OCI-LY1 (cell line): ENCODE measurements around the gene PIGN.

Source experiments
- H2AFZ ChIP-seq: fragments of 200-600 bp; sonication (generic), shearing (Covaris generic); 2 replicates; pipeline ENCODE4 v1.6.0; 2014; ENCODE audit warnings: antibody characterized with exemption, mild to moderate bottlenecking, low read length
- H3F3A ChIP-seq: fragments of 200-600 bp; sonication (generic), shearing (Covaris generic); 2 replicates; pipeline ENCODE4 v1.6.0; 2014; ENCODE audit warnings: mild to moderate bottlenecking, antibody characterized with exemption, low read length, moderate library complexity; ENCODE audit not compliant: insufficient read depth
- H3K27ac ChIP-seq: fragments of 200-600 bp; sonication (generic); 2 replicates; pipeline ENCODE4 v1.5.1; 2014; ENCODE audit warnings: low read length, mixed run types, mild to moderate bottlenecking, low read depth; ENCODE audit not compliant: poor library complexity, severe bottlenecking
- H3K27me3 ChIP-seq: fragments of 200-600 bp; sonication (generic); 2 replicates; pipeline ENCODE4 v1.6.0; 2014; ENCODE audit warnings: antibody characterized with exemption, mild to moderate bottlenecking, low read length, moderate library complexity; ENCODE audit not compliant: insufficient read depth
- H3K36me3 ChIP-seq: fragments of 200-600 bp; sonication (generic); 2 replicates; pipeline ENCODE4 v1.6.1; 2014; ENCODE audit warnings: mild to moderate bottlenecking, antibody characterized with exemption, low read length, moderate library complexity, mixed read lengths; ENCODE audit not compliant: insufficient read depth
- H3K4me1 ChIP-seq: fragments of 200-600 bp; sonication (generic); 2 replicates; pipeline ENCODE4 v1.5.1; 2014; ENCODE audit warnings: mild to moderate bottlenecking, low read length, moderate library complexity; ENCODE audit not compliant: insufficient read depth, severe bottlenecking
- H3K4me2 ChIP-seq: fragments of 200-600 bp; sonication (generic), shearing (Covaris generic); 2 replicates; pipeline ENCODE4 v1.6.1; 2014; ENCODE audit warnings: low read length
- H3K4me3 ChIP-seq: fragments of 200-600 bp; sonication (generic); 2 replicates; pipeline ENCODE4 v1.5.1; 2014; ENCODE audit warnings: low read length, low read depth, mild to moderate bottlenecking, mixed read lengths; ENCODE audit not compliant: poor library complexity, severe bottlenecking
- H3K79me2 ChIP-seq: fragments of 200-600 bp; shearing (Covaris generic); 2 replicates; pipeline ENCODE4 v1.6.1; 2016; ENCODE audit warnings: mixed run types, low read length, mixed read lengths; ENCODE audit not compliant: insufficient read depth
- H3K9ac ChIP-seq: fragments of 200-600 bp; sonication (generic), shearing (Covaris generic); 2 replicates; pipeline ENCODE4 v1.6.1; 2014; ENCODE audit warnings: mild to moderate bottlenecking, low read length, mixed read lengths
- H3K9me2 ChIP-seq: fragments of 200-600 bp; sonication (generic), shearing (Covaris generic); 2 replicates; pipeline ENCODE4 v1.6.1; 2014; ENCODE audit warnings: low read depth, mild to moderate bottlenecking, low read length, mixed read lengths
- H3K9me3 ChIP-seq: fragments of 200-600 bp; shearing (Covaris generic); 2 replicates; pipeline ENCODE4 v1.6.1; 2014; ENCODE audit warnings: low read length, mixed read lengths
- H4K20me1 ChIP-seq: fragments of 200-600 bp; sonication (generic), shearing (Covaris generic); 2 replicates; pipeline ENCODE4 v1.6.0; 2016; ENCODE audit warnings: mild to moderate bottlenecking, low read length; ENCODE audit not compliant: insufficient read depth
- CTCF ChIP-seq: fragments of 200-600 bp; sonication (generic), shearing (Covaris generic); IDR thresholded peaks from 2 replicates; pipeline ENCODE4 v1.5.1; 2017; ENCODE audit warnings: mild to moderate bottlenecking, antibody characterized with exemption, low read length, moderate library complexity, mixed read lengths
- EZH2 ChIP-seq: fragments of 200-600 bp; sonication (generic), shearing (Covaris generic); IDR thresholded peaks from 2 replicates; pipeline ENCODE4 v1.8.0; 2017; ENCODE audit warnings: borderline replicate concordance, mixed run types, mild to moderate bottlenecking, antibody characterized with exemption, low read length, moderate library complexity, mixed read lengths

Gene PIGN

GRCh38 chr18:61992923-61993322 is 193.9 kb downstream of the PIGN start:
- Histone ChIP-seq H3K27me3 (no peaks in the 10 kb centered on the region), H3K4me1 (no peaks in the 10 kb centered on the region), H3K79me2 (no peaks in the 10 kb centered on the region), H3K9ac (no peak overlapping the region), H3K4me2 (no peak overlapping the region), H2AFZ (no peak overlapping the region), H3F3A (no peaks in the 10 kb centered on the region), H3K9me2 (no peaks in the 10 kb centered on the region), H4K20me1 (no peaks in the 10 kb centered on the region), H3K27ac (no peak overlapping the region), H3K4me3 (no peak overlapping the region), H3K36me3 (no peaks in the 10 kb centered on the region), H3K9me3 (no peaks in the 10 kb centered on the region)
- no peak for TF ChIP-seq CTCF
- no peak for TF ChIP-seq EZH2

DNA sequence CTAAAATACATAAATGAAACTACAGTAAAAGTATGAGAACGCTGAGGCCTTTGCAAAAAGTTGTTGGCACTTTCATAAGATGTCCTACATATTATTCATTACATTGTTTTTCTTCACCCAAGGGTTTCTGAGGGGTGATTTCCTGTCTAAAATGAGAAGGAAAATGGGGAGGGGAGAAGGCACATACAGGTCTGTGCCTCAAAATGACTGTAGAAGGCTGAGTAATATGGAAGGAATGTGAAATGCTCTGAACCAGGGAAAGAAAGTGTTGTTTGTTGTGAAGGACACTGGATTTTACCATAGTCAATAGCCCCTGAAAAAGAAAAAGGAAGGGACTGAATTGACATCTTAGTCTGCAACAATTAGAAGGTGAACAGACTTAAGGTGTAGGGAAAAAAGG is 194.6 kb downstream of the PIGN start:
- Histone ChIP-seq H4K20me1 (no peaks in the 10 kb centered on the region), H3K4me1 (no peaks in the 10 kb centered on the region), H3K36me3 (no peaks in the 10 kb centered on the region), H3K4me2 (no peak overlapping the region), H3K79me2 (no peaks in the 10 kb centered on the region), H3K9me2 (no peaks in the 10 kb centered on the region), H3K27ac (no peak overlapping the region), H2AFZ (no peak overlapping the region), H3F3A (no peaks in the 10 kb centered on the region), H3K9me3 (no peaks in the 10 kb centered on the region), H3K9ac (no peak overlapping the region), H3K27me3 (no peaks in the 10 kb centered on the region), H3K4me3 (no peak overlapping the region)
- TF ChIP-seq EZH2 (no peak), CTCF (no peak)

GRCh38 chr18:61991836-61992235 is 195.0 kb downstream of the PIGN start:
- no peak overlapping the region for H2AFZ ChIP-seq
- H3K9ac ChIP-seq: no peak overlapping the region

More at GRCh38 chr18:61991836-61992235, 195.0 kb downstream of the PIGN start:
- H3K4me3 ChIP-seq: no peak overlapping the region
- H3K27me3 ChIP-seq: no peaks in the 10 kb centered on the region
- H3K27ac ChIP-seq: no peak overlapping the region
- no peak for TF ChIP-seq CTCF
- no peak for TF ChIP-seq EZH2
- H3K9me3 ChIP-seq: no peaks in the 10 kb centered on the region
- H3K79me2 ChIP-seq: no peaks in the 10 kb centered on the region
- H3K4me2 ChIP-seq: no peak overlapping the region
- no peaks in the 10 kb centered on the region for H3K4me1 ChIP-seq
- H3K9me2 ChIP-seq: no peaks in the 10 kb centered on the region
- H3F3A ChIP-seq: no peaks in the 10 kb centered on the region
- no peaks in the 10 kb centered on the region for H3K36me3 ChIP-seq
- H4K20me1 ChIP-seq: no peaks in the 10 kb centered on the region
